Vagina (tissue), 2 donors: ENCODE measurements around the gene NHLRC2.

Source experiments
- POLR2A ChIP-seq, 2 donors: fragments of 450-650 bp; IDR thresholded peaks; one replicate each; pipeline ENCODE4 v1.6.1; 2017; ENCODE audit warnings: antibody characterized with exemption in 2 of 2, mild to moderate bottlenecking in 2 of 2, moderate library complexity in 2 of 2
- POLR2AphosphoS5 ChIP-seq, 2 donors: sonication (generic); formaldehyde crosslinking; IDR thresholded peaks; one replicate each; pipeline ENCODE4 v1.9.0; 2017; ENCODE audit warnings: antibody characterized with exemption in 2 of 2, mild to moderate bottlenecking in 2 of 2, low read depth in 1 of 2; ENCODE audit not compliant: insufficient read depth in 1 of 2
- TF ChIP-seq, protein P1 (sequence below), 3 experiments: fragments of 450-650 bp in 2 of 3; fragments of 200-600 bp in 1 of 3; sonication (generic) in 1 of 3; IDR thresholded peaks; one replicate each; pipeline ENCODE4 v1.5.1; 2017 to 2019; ENCODE audit warnings: antibody characterized with exemption in 3 of 3, mild to moderate bottlenecking in 2 of 3, moderate library complexity in 2 of 3

DNA sequence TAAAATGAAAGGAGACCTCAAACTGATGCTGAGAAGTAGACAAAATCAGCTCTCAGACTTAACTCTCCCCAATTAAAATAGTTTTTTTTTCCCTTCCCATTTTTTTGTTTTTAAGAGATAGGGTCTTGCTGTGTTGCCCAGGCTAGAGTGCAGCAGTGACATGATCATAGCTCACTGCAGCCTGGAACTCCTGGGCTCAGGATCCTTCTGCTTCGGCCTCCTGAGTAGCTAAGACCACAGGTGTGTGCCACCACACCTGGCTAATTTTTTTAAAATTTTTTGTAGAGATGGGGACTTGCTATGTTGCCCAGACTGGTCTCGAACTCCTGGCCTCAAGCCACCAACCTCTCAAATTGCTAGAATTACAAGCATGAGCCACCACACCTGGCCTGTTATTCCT lies 61.1 kb downstream of the NHLRC2 start:
- TF ChIP-seq, protein P1, sequence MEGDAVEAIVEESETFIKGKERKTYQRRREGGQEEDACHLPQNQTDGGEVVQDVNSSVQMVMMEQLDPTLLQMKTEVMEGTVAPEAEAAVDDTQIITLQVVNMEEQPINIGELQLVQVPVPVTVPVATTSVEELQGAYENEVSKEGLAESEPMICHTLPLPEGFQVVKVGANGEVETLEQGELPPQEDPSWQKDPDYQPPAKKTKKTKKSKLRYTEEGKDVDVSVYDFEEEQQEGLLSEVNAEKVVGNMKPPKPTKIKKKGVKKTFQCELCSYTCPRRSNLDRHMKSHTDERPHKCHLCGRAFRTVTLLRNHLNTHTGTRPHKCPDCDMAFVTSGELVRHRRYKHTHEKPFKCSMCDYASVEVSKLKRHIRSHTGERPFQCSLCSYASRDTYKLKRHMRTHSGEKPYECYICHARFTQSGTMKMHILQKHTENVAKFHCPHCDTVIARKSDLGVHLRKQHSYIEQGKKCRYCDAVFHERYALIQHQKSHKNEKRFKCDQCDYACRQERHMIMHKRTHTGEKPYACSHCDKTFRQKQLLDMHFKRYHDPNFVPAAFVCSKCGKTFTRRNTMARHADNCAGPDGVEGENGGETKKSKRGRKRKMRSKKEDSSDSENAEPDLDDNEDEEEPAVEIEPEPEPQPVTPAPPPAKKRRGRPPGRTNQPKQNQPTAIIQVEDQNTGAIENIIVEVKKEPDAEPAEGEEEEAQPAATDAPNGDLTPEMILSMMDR (IDR thresholded peaks at IDR 0.05): no peak
- TF ChIP-seq POLR2A (IDR thresholded peaks at IDR 0.05): no peak
- TF ChIP-seq POLR2AphosphoS5 (IDR thresholded peaks at IDR 0.05; ENCODE audit: insufficient read depth in 1 of 2, low read depth in 1 of 2): no peak
